C4-2B (cell line): ENCODE data around the gene IDH3G.

Experiments
- CTCF ChIP-seq: fragments of 450-650 bp; conservative IDR thresholded peaks from 2 replicates; pipeline ENCODE4 v1.5.1; 2017; ENCODE audit warnings: mild to moderate bottlenecking
- ZFX ChIP-seq: fragments of 450-650 bp; IDR thresholded peaks from 2 replicates; pipeline ENCODE4 v1.6.1; 2017

GRCh38 chrX:153818571-153819383, 24.6 kb upstream of the IDH3G start:
- TF ChIP-seq CTCF (no peak), ZFX (no peak)
